SK-N-SH (cell line): ENCODE data around the gene BTRC. TPM values are rescaled to one million over a fixed set of nuclear protein-coding genes. Genes with fewer than 3 reads are reported as not detected.
A peak's percentile ranks its signal among the peaks of the same experiment; 100 is the strongest.

ENCODE experiments used
- CTCF ChIA-PET: fragments of 300-600, 350-600 bp; formaldehyde crosslinking; extraction: SDS; loops from one replicate; lab custom pipeline; 2021; lab: Yijun Ruan, JAX
- POLR2A ChIA-PET: fragments of 350-600 bp; sonication (Branson Sonifier 250); formaldehyde crosslinking; extraction: SDS; loops from one replicate; lab custom pipeline; 2020; ENCODE audit warnings: antibody characterized with exemption, inconsistent platforms; lab: Yijun Ruan, JAX
- DNase-seq: peaks from one replicate; pipeline ENCODE4 v3.0.0; 2012
- H2AFZ ChIP-seq: fragments of 200-600 bp; sonication (generic); 2 replicates; pipeline ENCODE4 v1.8.1; 2016; ENCODE audit warnings: antibody characterized with exemption, mild to moderate bottlenecking, low read depth
- H3F3A ChIP-seq: fragments of 200-600 bp; sonication (generic); replicated peaks from 2 replicates; pipeline ENCODE3; 2016; ENCODE audit warnings: antibody characterized with exemption, mild to moderate bottlenecking; ENCODE audit not compliant: insufficient read depth
- H3K27ac ChIP-seq, 2 experiments: fragments of 200-500 bp in 1 of 2; fragments of 200-600 bp in 1 of 2; sonication (Bioruptor generic) in 1 of 2; sonication (generic), shearing (Covaris generic) in 1 of 2; 2 replicates each; pipeline versions ENCODE4 v1.5.1 to v1.6.1; 2014 to 2016; ENCODE audit warnings: low read depth in 2 of 2, inconsistent platforms in 1 of 2, low read length in 1 of 2, mild to moderate bottlenecking in 1 of 2, mixed read lengths in 1 of 2
- H3K27me3 ChIP-seq: fragments of 200-600 bp; sonication (generic), shearing (Covaris generic); 2 replicates; pipeline ENCODE4 v1.6.1; 2016; ENCODE audit warnings: mixed run types; ENCODE audit not compliant: insufficient read depth
- H3K36me3 ChIP-seq, 2 experiments: fragments of 200-500 bp in 1 of 2; fragments of 200-600 bp in 1 of 2; sonication (Bioruptor generic) in 1 of 2; sonication (generic) in 1 of 2; replicated peaks in 1 of 2; 2 replicates each; pipeline versions ENCODE3 to v1.5.1; 2014 to 2016; ENCODE audit warnings: low read length in 1 of 2, mild to moderate bottlenecking in 1 of 2; ENCODE audit not compliant: insufficient read depth in 2 of 2, control insufficient read depth in 1 of 2
- H3K4me1 ChIP-seq, 2 experiments: fragments of 200-500 bp in 1 of 2; fragments of 200-600 bp in 1 of 2; sonication (Bioruptor generic) in 1 of 2; sonication (generic), shearing (Covaris generic) in 1 of 2; 2 replicates each; pipeline versions ENCODE4 v1.5.1 to v1.6.1; 2014 to 2016; ENCODE audit warnings: low read depth in 1 of 2, low read length in 1 of 2, mixed run types in 1 of 2; ENCODE audit not compliant: insufficient read depth in 2 of 2, control insufficient read depth in 1 of 2
- H3K4me2 ChIP-seq: fragments of 200-600 bp; sonication (generic), shearing (Covaris generic); 2 replicates; pipeline ENCODE4 v1.6.1; 2017; ENCODE audit warnings: mixed run types
- H3K4me3 ChIP-seq, 2 experiments: fragments of 200-500 bp in 1 of 2; fragments of 200-600 bp in 1 of 2; sonication (Bioruptor generic) in 1 of 2; sonication (generic), shearing (Covaris generic) in 1 of 2; 2 replicates each; pipeline versions ENCODE4 v1.5.1 to v1.8.1; 2014 to 2016; ENCODE audit warnings: low read depth in 2 of 2, inconsistent platforms in 1 of 2, low read length in 1 of 2, mild to moderate bottlenecking in 1 of 2, mixed read lengths in 1 of 2, moderate library complexity in 1 of 2
- H3K79me2 ChIP-seq: fragments of 200-600 bp; sonication (generic); 2 replicates; pipeline ENCODE4 v1.8.1; 2017; ENCODE audit warnings: mild to moderate bottlenecking; ENCODE audit not compliant: insufficient read depth
- H3K9ac ChIP-seq: fragments of 200-600 bp; sonication (generic); 2 replicates; pipeline ENCODE4 v1.6.1; 2017; ENCODE audit warnings: mixed run types
- H3K9me2 ChIP-seq: fragments of 200-600 bp; sonication (generic); 2 replicates; pipeline ENCODE4 v1.6.1; 2017; ENCODE audit warnings: mixed run types
- H3K9me3 ChIP-seq: fragments of 200-600 bp; sonication (generic); 2 replicates; pipeline ENCODE4 v1.6.1; 2017; ENCODE audit warnings: mixed run types, mild to moderate bottlenecking, moderate library complexity
- H4K20me1 ChIP-seq: fragments of 200-600 bp; sonication (generic); 2 replicates; pipeline ENCODE4 v1.6.1; 2017; ENCODE audit warnings: mild to moderate bottlenecking, mixed run types; ENCODE audit not compliant: insufficient read depth
- CHD2 ChIP-seq: fragments of 150-350 bp; IDR thresholded peaks from 2 replicates; pipeline ENCODE4 v1.6.1; 2018; ENCODE audit warnings: low read length; ENCODE audit not compliant: partially characterized antibody
- CTCF ChIP-seq: fragments of 200-600 bp; sonication (generic); IDR thresholded peaks from 2 replicates; pipeline ENCODE4 v1.6.1; 2017; ENCODE audit warnings: antibody characterized with exemption, mild to moderate bottlenecking, moderate library complexity
- ELF1 ChIP-seq: IDR thresholded peaks from 2 replicates; pipeline ENCODE4 v1.4.0; 2012
- EP300 ChIP-seq, 2 experiments: IDR thresholded peaks; 2 replicates each; pipeline versions ENCODE4 v1.4.0 to v1.6.1; 2012; ENCODE audit warnings: borderline replicate concordance in 1 of 2, low read depth in 1 of 2, low read length in 1 of 2
- EZH2phosphoT487 ChIP-seq: fragments of 200-600 bp; sonication (generic); IDR thresholded peaks from 2 replicates; pipeline ENCODE4 v1.6.1; 2017; ENCODE audit warnings: low read depth, mixed run types, mild to moderate bottlenecking, antibody characterized with exemption, moderate library complexity, borderline replicate concordance
- FOSL2 ChIP-seq: IDR thresholded peaks from 2 replicates; pipeline ENCODE4 v1.4.0; 2012; ENCODE audit warnings: low read depth, mild to moderate bottlenecking, moderate library complexity, borderline replicate concordance
- FOXJ3 ChIP-seq: sonication (generic); formaldehyde crosslinking; IDR thresholded peaks from 2 replicates; pipeline ENCODE4 v1.5.1; 2020; ENCODE audit warnings: mild to moderate bottlenecking, missing genetic modification reagents
- FOXM1 ChIP-seq: IDR thresholded peaks from 2 replicates; pipeline ENCODE4 v1.4.0; 2012; ENCODE audit warnings: low read depth, mild to moderate bottlenecking
- GATA2 ChIP-seq: sonication (generic); formaldehyde crosslinking; IDR thresholded peaks from 2 replicates; pipeline ENCODE4 v1.5.0; 2020; ENCODE audit warnings: mild to moderate bottlenecking, missing genetic modification reagents
- MEF2A ChIP-seq: IDR thresholded peaks from 2 replicates; pipeline ENCODE4 v1.4.0; 2012; ENCODE audit warnings: low read depth, borderline replicate concordance
- MXI1 ChIP-seq: IDR thresholded peaks from 2 replicates; pipeline ENCODE4 v1.6.1; 2012; ENCODE audit warnings: mild to moderate bottlenecking, low read depth, low read length, improper control_type of control experiment
- NFIC ChIP-seq: IDR thresholded peaks from 2 replicates; pipeline ENCODE4 v1.4.0; 2012; ENCODE audit warnings: borderline replicate concordance
- NRF1 ChIP-seq: IDR thresholded peaks from 2 replicates; pipeline ENCODE4 v1.6.1; 2012; ENCODE audit warnings: low read depth, mild to moderate bottlenecking, low read length
- POLR2AphosphoS5 ChIP-seq: IDR thresholded peaks from 2 replicates; pipeline ENCODE4 v1.6.1; 2012; ENCODE audit warnings: low read depth, low read length
- RAD21 ChIP-seq: IDR thresholded peaks from 2 replicates; pipeline ENCODE4 v1.6.1; 2012; ENCODE audit warnings: mild to moderate bottlenecking, low read length
- RFX5 ChIP-seq: IDR thresholded peaks from 2 replicates; pipeline ENCODE4 v1.6.1; 2012; ENCODE audit warnings: mild to moderate bottlenecking, improper control_type of control experiment, low read length
- RXRA ChIP-seq: IDR thresholded peaks from 2 replicates; pipeline ENCODE4 v1.4.0; 2012; ENCODE audit warnings: low read depth, mild to moderate bottlenecking, borderline replicate concordance
- SIN3A ChIP-seq: IDR thresholded peaks from 2 replicates; pipeline ENCODE4 v1.6.1; 2012; ENCODE audit warnings: low read depth, mild to moderate bottlenecking, low read length, moderate library complexity, borderline replicate concordance
- SMC3 ChIP-seq: IDR thresholded peaks from 2 replicates; pipeline ENCODE4 v1.6.1; 2012; ENCODE audit warnings: low read depth, low read length, improper control_type of control experiment
- TAF1 ChIP-seq: IDR thresholded peaks from 2 replicates; pipeline ENCODE4 v1.6.1; 2012; ENCODE audit warnings: low read depth, mild to moderate bottlenecking, low read length, moderate library complexity, borderline replicate concordance
- TCF12 ChIP-seq: IDR thresholded peaks from 2 replicates; pipeline ENCODE4 v1.4.0; 2012
- YY1 ChIP-seq: IDR thresholded peaks from 2 replicates; pipeline ENCODE4 v1.4.0; 2012; ENCODE audit warnings: low read depth, mild to moderate bottlenecking
- WGBS: methylation state at CpG from one replicate; pipeline ENCODE4 v1.1.6; 2017; ENCODE audit warnings: low lambda C conversion rate; 5-methylcytosine and 5-hydroxymethylcytosine counted together
- polyA plus RNA-seq, 3 experiments: library from polyadenylated mRNA; depleted of rRNA; stranded (reverse); fragments of >200 nt; gene quantifications; 2 replicates each; pipeline ENCODE4 v1.2.3, GENCODE V29; 2012
- TF ChIP-seq, protein P1 (sequence below): fragments of 150-350 bp; IDR thresholded peaks from 2 replicates; pipeline ENCODE4 v1.6.1; 2016; ENCODE audit warnings: mild to moderate bottlenecking, low read depth, low read length
- TF ChIP-seq, protein P2 (sequence below): IDR thresholded peaks from 2 replicates; pipeline ENCODE4 v1.4.0; 2012; ENCODE audit warnings: low read depth
- TF ChIP-seq, protein P3 (sequence below): IDR thresholded peaks from 2 replicates; pipeline ENCODE4 v1.4.0; 2012; ENCODE audit warnings: low read depth, borderline replicate concordance

BTRC gene
- polyA plus RNA-seq, 1 of the 3 experiments (the other 2 are of a cell fraction) = 6.5 TPM

GRCh38 chr10:101485207-101485606, 131.2 kb downstream of the BTRC start (continued):
- TF ChIP-seq FOSL2 (no peak), CHD2 (no peak), SMC3 (no peak), YY1 (no peak), NFIC (no peak), GATA2 (CRISPR knock-in tag) (no peak)
- TF ChIP-seq, protein P1, sequence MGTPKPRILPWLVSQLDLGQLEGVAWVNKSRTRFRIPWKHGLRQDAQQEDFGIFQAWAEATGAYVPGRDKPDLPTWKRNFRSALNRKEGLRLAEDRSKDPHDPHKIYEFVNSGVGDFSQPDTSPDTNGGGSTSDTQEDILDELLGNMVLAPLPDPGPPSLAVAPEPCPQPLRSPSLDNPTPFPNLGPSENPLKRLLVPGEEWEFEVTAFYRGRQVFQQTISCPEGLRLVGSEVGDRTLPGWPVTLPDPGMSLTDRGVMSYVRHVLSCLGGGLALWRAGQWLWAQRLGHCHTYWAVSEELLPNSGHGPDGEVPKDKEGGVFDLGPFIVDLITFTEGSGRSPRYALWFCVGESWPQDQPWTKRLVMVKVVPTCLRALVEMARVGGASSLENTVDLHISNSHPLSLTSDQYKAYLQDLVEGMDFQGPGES = no peak
- TF ChIP-seq, protein P2, sequence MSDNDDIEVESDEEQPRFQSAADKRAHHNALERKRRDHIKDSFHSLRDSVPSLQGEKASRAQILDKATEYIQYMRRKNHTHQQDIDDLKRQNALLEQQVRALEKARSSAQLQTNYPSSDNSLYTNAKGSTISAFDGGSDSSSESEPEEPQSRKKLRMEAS = no peak

GRCh38 chr10:101485681-101486554, 132.0 kb downstream of the BTRC start:
- Histone ChIP-seq H3F3A (no peaks in the 10 kb centered on the region), H3K4me2 (0 out of 2 replicates have a peak overlapping the region, but pooled peaks have one; percentile 2), H4K20me1 (no peaks in the 10 kb centered on the region), H3K79me2 (no peaks in the 10 kb centered on the region), H2AFZ (no peak overlapping the region), H3K36me3 (peaks cover 0 to 4% of the 10 kb centered on the region in 2 experiments), H3K9ac (no peak overlapping the region), H3K27me3 (no peaks in the 10 kb centered on the region), H3K4me1 (peaks cover 6 to 16% of the 10 kb centered on the region in 2 experiments; a peak in 3 of 4 replicates), H3K4me3 (peak overlapping the region in 1 of 2 experiments; percentile 42; a peak in 2 of 4 replicates), H3K9me2 (no peaks in the 10 kb centered on the region), H3K9me3 (no peaks in the 10 kb centered on the region), H3K27ac (peak overlapping the region in 1 of 2 experiments; percentile 43; a peak in 2 of 4 replicates)
- ChIA-PET POLR2A (no interaction called here), CTCF (interaction anchor here (0.9 to 9.2 kb wide), 10 partner anchors 20 to 344 kb away, joined by 3 to 81 read pairs (median 4); no protein-coding TSS in a partner anchor)
- 42% methylated on average over 23 of the region's 23 CpGs for WGBS
- peak; percentile 51 for DNase-seq
- TF ChIP-seq MEF2A = no peak
- no peak for TF ChIP-seq CTCF
- TF ChIP-seq MXI1 = peak; percentile 62; the same call in 1 of the 2 replicates
- TF ChIP-seq, protein P1 = no peak
- TF ChIP-seq EZH2phosphoT487 = no peak
- TF ChIP-seq TAF1 = no peak
- no peak for TF ChIP-seq NFIC
- TF ChIP-seq RAD21 = no peak
- no peak for TF ChIP-seq POLR2AphosphoS5
- TF ChIP-seq EP300 (IDR thresholded peaks at IDR 0.05; ENCODE audit: borderline replicate concordance in 1 of 2, low read depth in 1 of 2, low read length in 1 of 2) = no peak; a peak in 1 of 4 replicates
- TF ChIP-seq ELF1 = no peak
- peak; percentile 58; the same call in 1 of the 2 replicates for TF ChIP-seq FOXJ3 (CRISPR knock-in tag)
- TF ChIP-seq RFX5 = no peak
- TF ChIP-seq NRF1 = no peak
- no peak for TF ChIP-seq FOXM1
- TF ChIP-seq, protein P3, sequence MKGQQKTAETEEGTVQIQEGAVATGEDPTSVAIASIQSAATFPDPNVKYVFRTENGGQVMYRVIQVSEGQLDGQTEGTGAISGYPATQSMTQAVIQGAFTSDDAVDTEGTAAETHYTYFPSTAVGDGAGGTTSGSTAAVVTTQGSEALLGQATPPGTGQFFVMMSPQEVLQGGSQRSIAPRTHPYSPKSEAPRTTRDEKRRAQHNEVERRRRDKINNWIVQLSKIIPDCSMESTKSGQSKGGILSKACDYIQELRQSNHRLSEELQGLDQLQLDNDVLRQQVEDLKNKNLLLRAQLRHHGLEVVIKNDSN = no peak
- TF ChIP-seq RXRA = no peak
- TF ChIP-seq SIN3A = no peak
- no peak for TF ChIP-seq TCF12
- TF ChIP-seq, protein P2 = no peak
